Measurements from ENCODE around the gene DDX19B. TPM values are rescaled to one million over a fixed set of nuclear protein-coding genes. Genes with fewer than 3 reads are reported as not detected.
"Not testable (repeated sequence)": the region's sequence is repeated elsewhere in the genome, so short reads cannot be mapped to it uniquely, and the experiment has no call there.

Gene DDX19B
- 10 to 100 TPM in 11 of 12 donors, not detected in 1; 18.3 to 31.4 (median 23.2) TPM for polyA plus RNA-seq (ENCODE audit: insufficient read length in 12 of 12)
- long read RNA-seq, donor 1, partial matches to known transcripts: 5 of 11 reads
- long read RNA-seq, donor 1, other reads (novel, unspliced or antisense): 0 of 11 reads
- long read RNA-seq, donor 2, transcript DDX19B-201 (12 exons, 3,386 nt): major isoform, 10 of 11 reads
- long read RNA-seq, donor 2, partial matches to known transcripts: 0 of 11 reads
- long read RNA-seq, donor 2, other reads (novel, unspliced or antisense): 0 of 11 reads
- long read RNA-seq, donor 3, partial matches to known transcripts: 0 of 3 reads
- long read RNA-seq, donor 3, other reads (novel, unspliced or antisense): 0 of 3 reads
- long read RNA-seq, donor 4: 0 reads
- long read RNA-seq, donor 5, partial matches to known transcripts: 6 of 11 reads
- long read RNA-seq, donor 5, other reads (novel, unspliced or antisense): 0 of 11 reads
- long read RNA-seq, donor 6, partial matches to known transcripts: 0 of 3 reads
- long read RNA-seq, donor 6, other reads (novel, unspliced or antisense): 0 of 3 reads
- long read RNA-seq, donor 7, partial matches to known transcripts: 0 of 3 reads
- long read RNA-seq, donor 7, other reads (novel, unspliced or antisense): 0 of 3 reads
- long read RNA-seq, donor 8, transcript DDX19B-201 (12 exons, 3,386 nt): major isoform, 5 of 7 reads
- long read RNA-seq, donor 8, partial matches to known transcripts: 0 of 7 reads
- long read RNA-seq, donor 8, other reads (novel, unspliced or antisense): 0 of 7 reads
- long read RNA-seq, donor 9, partial matches to known transcripts: 0 of 3 reads
- long read RNA-seq, donor 9, other reads (novel, unspliced or antisense): 0 of 3 reads
- long read RNA-seq, donor 10, partial matches to known transcripts: 0 of 3 reads
- long read RNA-seq, donor 10, other reads (novel, unspliced or antisense): 0 of 3 reads
- long read RNA-seq, donor 11, partial matches to known transcripts: 0 of 5 reads
- long read RNA-seq, donor 11, other reads (novel, unspliced or antisense): 0 of 5 reads

DNA sequence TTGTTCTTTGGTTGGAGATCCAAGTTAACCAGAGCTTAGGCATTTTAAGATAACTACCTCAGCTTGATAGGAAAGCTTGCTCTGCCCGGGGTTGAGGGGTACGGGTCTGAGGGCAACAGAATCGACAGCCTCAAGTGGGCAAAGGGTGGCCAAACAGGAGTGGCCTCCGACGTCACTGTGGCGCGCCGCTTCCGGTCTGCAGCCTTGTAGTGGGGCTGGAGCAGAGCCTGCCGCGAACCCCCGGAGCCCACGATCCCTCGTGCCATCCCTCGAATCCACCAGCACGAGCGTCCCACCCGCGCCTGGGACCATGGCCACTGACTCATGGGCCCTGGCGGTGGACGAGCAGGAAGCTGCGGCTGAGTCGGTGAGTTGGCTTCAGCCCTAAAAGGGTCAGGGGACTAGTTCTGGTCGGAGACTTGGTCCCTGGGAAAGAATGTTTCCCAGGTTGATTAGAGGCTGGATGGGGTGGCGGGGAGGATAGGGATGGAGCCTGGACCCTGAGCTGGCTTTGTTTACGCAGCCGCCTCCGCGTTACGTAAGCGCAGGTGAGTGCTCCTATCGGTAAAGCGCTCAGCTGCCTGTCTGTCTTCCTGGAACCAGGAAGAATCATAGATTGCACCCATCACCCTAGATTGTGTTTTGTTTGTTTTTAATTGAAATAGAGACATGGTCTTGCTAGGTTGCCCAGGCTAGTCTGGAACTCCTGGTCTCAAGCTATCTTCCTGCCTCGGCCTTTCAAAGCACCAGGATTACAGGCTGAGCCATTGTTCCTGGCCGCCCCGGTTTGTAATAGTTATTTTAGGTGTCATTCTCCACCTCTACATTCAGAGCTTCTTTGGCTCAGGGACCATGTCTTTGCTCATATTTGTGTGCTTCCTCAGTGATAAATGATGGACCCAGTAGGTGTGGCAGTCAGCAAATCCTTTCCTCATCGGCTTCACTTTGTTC lies at the start of gene DDX19B:
TSS of gene DDX19B (plus strand) at position 199 of the 951 bp plus-strand sequence. CDS start at position 311, 112 bp downstream.
- DNase-seq: peak; percentile 85

DNA sequence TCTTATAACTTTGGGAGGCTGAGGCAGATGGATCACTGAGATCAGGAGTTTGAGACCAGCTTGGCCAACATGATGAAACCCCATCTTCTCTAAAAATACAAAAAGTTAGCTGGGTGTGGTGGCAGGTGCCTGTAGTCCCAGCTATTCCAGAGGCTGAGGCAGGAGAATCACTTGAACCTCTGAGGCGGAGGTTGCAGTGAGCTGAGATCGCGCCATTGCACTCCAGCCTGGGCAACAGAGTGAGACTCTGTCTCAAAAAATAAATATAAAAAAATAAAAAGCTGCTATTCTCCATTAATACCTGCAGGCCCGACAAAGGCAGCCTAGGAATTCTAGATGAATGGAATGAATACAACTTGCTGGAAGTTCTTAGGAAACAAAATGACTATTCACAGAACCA lies 49.3 kb upstream of the DDX19B start:
- DNase-seq: not testable (repeated sequence)

GRCh38 chr16:70250748-70251628 lies 48.0 kb upstream of the DDX19B start:
- DNase-seq: no peak

- DNase-seq: peak; percentile 92
Measured at GRCh38 chr16:70251629-70252354, 47.2 kb upstream of the DDX19B start, which contains the start of gene EXOSC6. TSS of gene EXOSC6 (minus strand) at chr16:70251940. CDS start at chr16:70251900, 40 bp downstream.

- no peak for DNase-seq
Measured at GRCh38 chr16:70252355-70252988, 46.5 kb upstream of the DDX19B start.

GRCh38 chr16:70253291-70254106 lies 45.5 kb upstream of the DDX19B start:
- DNase-seq: no peak

DNA sequence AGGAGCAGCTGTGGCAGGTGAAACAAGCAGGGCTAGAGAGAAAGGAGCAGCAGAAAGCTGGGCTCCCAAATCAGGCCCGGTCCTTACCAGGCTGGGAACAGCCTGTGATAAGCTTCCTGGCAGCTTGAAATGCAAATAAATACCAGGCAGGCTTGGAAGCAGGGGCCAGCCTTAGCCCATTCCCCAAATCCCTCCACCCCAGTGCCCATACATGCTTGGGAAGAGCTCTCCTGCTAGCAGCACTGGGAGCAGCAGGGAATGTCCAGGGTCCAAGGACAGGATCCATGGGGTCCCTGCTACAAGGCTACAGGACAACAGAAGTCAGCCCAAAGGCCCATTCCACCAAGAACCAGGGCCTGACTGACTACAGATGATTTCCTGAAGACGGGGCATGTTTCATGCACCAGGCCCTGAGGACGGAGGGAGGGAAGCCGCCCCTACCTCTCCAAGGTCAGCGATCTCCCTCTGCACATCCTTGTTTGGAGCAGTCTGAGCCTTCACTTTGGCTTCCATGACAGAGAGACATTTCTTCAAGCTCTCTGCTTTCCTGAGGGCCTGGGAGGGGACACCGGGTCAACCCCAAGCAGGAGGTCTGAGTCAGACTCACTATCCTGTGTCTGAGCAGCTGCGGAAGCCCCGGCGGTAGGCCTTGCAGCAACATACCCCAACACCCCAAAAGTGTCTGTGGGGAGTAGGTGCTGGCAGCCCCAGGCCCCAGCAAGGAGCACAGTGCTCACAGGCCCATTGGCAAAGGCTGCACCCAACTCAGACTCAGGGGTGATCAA lies 44.6 kb upstream of the DDX19B start:
- no peak for DNase-seq

GRCh38 chr16:70254965-70255286 lies 44.1 kb upstream of the DDX19B start:
- DNase-seq: no peak

GRCh38 chr16:70255574-70255973 lies 43.4 kb upstream of the DDX19B start:
- DNase-seq: no peak

DNA sequence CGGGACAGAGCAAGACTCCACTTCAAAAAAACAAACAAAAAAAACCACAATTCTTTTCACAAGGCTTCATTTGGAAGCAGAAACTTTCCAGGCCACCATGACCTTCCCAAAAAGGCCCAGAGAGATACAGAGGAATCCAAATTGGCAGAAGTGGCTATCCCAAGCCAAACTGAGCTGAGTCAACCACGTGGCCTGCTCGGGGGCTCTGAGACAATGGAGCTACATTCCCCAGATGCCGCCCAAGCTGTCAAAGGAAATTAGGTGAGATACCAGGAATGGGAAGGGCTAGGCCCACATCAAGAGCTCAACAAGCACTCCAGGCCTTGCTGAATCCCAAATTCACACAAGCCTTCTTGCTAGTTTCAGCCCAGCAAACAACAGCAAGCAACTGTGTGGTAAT lies 41.6 kb upstream of the DDX19B start:
- DNase-seq: no peak

DNA sequence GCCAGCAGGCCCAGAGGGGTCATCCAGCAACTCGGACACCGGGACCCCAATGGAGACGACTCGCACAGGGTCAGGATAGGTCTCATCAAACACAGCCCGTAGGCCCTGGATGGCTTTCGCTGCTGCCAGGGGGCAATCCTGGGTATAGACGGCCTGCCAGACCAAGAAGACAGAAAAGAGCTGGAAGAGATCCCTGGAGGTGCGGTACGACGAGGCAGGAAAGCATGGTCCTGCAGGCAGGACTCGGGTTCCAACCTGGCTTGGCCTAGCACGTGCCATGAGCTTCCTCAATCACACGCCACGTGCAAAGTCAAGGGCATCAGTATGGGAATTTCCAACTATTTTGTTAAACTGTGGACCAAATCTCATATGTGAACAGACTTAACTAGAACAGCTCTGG lies 40.9 kb upstream of the DDX19B start:
- DNase-seq: no peak

DNA sequence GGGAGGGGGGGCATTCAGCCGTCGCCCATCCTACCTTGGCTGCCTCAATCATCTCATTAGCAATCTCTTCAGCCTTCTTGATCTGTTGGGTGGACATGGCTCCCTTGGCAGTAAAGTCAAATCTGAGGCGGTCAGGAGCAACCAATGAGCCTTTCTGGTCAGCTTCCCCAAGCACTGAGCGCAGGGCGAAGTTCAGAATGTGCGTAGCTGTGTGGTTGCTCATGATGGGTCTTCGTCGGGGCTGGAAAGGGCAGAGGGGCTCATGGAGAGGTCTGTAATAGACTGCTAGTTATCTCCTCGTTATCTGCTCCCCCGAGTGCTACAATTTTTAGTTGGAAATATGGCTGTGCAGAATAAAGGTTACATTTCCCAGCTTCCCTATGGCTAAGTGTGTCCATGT lies 40.0 kb upstream of the DDX19B start:
- DNase-seq: no peak

- not testable (repeated sequence) for DNase-seq
Measured at GRCh38 chr16:70259903-70260302, 39.1 kb upstream of the DDX19B start.

DNA sequence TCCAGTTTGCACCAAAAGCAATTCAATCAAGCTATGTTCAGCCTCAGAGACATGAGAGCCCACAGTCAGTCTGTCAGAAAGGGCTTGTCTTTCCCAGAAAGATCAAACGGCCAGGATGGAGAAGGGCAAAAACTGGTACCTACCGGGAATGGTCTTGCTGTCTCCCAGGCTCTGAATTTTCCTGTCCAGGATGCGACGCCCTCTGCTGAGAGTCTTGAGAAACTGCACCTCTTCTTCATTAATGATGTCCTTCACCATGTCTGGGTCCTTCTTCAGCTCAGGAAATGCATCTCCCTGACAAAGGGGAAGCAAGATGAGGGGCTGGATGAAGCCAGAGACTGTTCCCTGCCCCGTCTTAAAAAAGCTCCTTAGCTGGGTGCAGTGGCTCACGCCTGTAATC lies 31.5 kb upstream of the DDX19B start:
- DNase-seq: no peak

- not testable (repeated sequence) for DNase-seq
Measured at GRCh38 chr16:70267922-70268321, 31.1 kb upstream of the DDX19B start.

GRCh38 chr16:70269471-70269870 lies 29.5 kb upstream of the DDX19B start:
- DNase-seq: no peak

GRCh38 chr16:70270176-70270575 lies 28.8 kb upstream of the DDX19B start:
- DNase-seq: no peak
